GM19452 (cell line): ENCODE data around the gene PFKL.

ENCODE experiments used
- ATAC-seq: cut with Tn5 transposase; IDR thresholded peaks from one replicate; pipeline ENCODE4 v1.9.1; 2021; ENCODE audit not compliant: unreplicated experiment

Gene PFKL

DNA sequence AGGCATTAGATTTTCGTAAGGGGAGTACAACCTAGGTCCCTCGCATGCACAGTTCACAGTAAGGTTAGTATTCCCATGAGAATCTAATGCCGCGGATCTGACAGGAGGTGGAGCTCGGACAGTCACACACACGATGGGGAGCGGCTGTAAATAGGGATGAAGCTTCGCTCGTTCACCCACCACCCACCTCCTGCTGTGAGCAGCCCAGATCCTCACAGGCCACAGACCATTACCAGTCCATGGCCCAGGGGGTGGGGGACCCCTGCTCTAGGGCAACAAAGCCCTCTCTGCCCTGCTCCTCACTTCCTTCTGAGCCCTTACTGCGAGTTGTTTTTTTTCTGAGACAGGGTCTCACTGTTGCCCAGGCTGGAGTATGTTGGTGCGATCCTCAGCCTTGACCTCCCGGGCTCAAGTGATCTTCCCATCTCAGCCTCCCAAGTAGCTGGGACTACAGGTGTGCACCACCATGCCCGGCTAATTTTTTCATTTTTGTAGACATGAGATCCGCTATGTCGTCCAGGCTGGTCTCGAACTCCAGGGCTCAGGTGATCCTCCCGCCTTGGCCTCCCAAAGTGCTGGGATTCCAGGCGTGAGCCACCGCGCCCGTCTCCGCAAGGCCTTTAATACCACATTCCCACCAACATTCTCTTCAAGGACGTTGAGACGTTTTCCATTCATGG is 74.9 kb downstream of the PFKL start:
- no peak for ATAC-seq

GRCh38 chr21:44375281-44375651 is 75.4 kb downstream of the PFKL start:
- no peak for ATAC-seq

DNA sequence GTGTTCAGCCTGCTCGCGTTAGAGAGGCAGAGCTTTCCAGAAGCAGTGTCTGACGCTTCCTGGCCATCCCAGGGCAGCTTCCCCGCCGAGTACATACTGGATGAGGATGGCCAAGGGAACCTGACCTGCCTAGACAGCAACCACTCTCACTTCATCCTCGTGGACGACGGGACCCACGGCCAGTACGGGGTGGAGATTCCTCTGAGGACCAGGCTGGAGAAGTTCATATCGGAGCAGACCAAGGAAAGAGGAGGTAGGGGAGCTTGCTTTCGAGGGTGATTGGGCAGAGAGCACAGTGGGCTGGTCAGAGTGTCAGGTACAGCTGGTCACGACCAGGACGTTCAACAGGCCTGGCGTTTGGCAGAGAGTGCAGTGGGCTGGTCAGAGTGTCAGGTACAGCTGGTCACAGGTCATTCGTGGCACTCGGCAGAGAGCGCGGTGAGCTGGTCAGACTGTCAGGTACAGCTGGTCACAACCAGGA is 75.9 kb downstream of the PFKL start:
- ATAC-seq: no peak

DNA sequence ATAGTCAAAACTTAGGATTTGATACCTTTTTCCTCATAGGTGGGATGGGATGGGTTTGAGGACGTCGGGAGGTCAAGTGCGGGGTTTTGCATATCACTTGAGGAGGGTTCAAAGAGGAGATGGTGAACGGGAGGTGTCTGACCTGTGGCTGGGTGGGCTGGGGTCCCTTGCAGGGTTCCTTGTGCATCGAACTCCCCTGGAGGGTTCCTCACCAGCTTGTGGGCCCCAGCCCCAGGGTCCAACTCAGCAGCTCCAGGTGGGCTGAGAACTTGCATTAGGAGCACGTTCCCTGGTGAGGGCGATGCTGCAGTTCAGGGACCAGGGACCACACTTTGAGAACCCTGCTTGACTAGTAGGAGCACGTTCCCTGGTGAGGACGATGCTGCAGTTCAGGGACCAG is 76.8 kb downstream of the PFKL start:
- no peak for ATAC-seq
